ENCODE measurements around the gene RNF41. TPM values are rescaled to one million over a fixed set of nuclear protein-coding genes. Genes with fewer than 3 reads are reported as not detected.
"Not testable (repeated sequence)": the region's sequence is repeated elsewhere in the genome, so short reads cannot be mapped to it uniquely, and the experiment has no call there.

The RNF41 gene
- total and polyA plus RNA-seq, 4 donors, result 32.9 to 61.4 (median 45.1) TPM

DNA sequence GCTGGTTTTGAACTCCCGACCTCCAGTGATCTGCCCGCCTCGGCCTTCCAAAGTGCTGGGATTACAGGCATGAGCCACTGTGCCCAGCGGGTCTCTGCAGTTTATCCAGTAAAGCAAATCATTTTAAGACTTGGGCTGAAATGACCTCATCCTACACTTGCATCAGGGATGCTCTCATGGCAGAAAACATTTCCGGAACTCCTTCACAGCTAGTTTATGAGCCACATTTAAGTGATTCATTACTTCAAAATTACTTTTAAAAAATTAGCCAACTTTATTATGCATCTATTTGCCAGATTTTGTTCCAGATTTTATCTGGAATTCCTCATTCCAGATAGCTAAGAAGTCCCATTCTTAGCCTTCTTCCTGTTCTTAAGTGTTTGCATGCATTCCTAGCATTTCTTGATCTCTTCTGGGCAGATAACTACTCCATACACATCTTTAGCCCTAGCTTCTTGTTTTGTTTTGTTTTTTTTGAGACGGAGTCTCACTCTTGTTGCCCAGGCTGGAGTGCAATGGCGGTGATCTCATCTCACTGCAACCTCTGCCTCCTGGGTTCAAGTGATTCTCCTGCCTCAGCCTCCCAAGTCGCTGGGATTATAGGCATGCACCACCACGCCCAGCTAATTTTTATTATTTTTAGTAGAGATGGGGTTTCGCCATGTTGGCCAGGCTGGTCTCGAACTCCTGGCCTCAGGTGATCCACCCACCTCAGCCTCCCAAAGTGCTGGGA, 24.7 kb downstream of the RNF41 start:
- WGBS, 2 donors, result 34 to 35% methylated on average over 11 of the region's 11 CpGs
- H3K27ac ChIP-seq (ENCODE audit: low read depth in 1 of 2, low read length in 2 of 2), result peak overlapping the region in 1 of 2 donors; percentile 30
- H3K27me3 ChIP-seq (ENCODE audit: control insufficient read depth in 1 of 2, insufficient read depth in 2 of 2, low read length in 1 of 2); H3K4me3 ChIP-seq (ENCODE audit: low read length in 2 of 2); H3K36me3 ChIP-seq (ENCODE audit: control insufficient read depth in 1 of 2, insufficient read depth in 2 of 2, low read length in 1 of 2); intact Hi-C loops (cut with DNase I); H3K9me3 ChIP-seq (ENCODE audit: control insufficient read depth, low read length); H3K4me1 ChIP-seq (ENCODE audit: control insufficient read depth in 1 of 2, insufficient read depth in 2 of 2, low read length in 2 of 2): not testable (repeated sequence)
- DNase-seq, result peak in 1 of 2 donors; percentile 59
- ATAC-seq (ENCODE audit: low FRiP score), result peak; percentile 61

DNA sequence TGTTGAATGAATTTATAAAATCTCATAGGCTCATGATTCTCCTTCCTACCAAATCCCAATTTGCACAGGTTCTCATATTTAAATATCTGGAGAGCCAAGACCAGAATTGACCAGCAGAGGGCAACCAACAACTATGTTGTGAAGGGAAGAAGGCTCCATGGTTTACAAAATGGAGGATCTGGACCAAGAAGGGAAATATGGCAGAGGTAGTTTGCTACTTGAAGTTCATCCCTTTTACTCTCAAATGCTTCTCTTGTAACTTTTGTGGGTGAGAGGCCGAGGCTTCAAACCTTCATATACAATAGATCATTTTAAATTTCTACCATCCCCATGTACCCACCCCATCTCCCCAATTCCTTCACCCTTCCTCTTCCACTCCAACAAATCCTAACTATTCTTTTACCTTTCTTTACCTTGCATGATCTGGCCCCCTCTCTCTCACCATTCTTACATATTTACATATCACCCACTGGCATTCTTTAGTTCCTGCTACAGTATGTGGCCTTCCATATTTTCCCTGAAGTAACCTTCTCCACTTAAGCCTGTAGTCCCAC, 28.6 kb downstream of the RNF41 start:
- 33 to 48% methylated on average over 1 of the region's 1 CpG for WGBS, 2 donors
- H3K27me3 ChIP-seq (ENCODE audit: control insufficient read depth in 1 of 2, insufficient read depth in 2 of 2, low read length in 1 of 2), result no peaks in the 10 kb centered on the region
- no peaks in the 10 kb centered on the region for H3K36me3 ChIP-seq (ENCODE audit: control insufficient read depth in 1 of 2, insufficient read depth in 2 of 2, low read length in 1 of 2)
- no peaks in the 10 kb centered on the region for H3K4me1 ChIP-seq (ENCODE audit: control insufficient read depth in 1 of 2, insufficient read depth in 2 of 2, low read length in 2 of 2)
- no peak overlapping the region for H3K4me3 ChIP-seq (ENCODE audit: low read length in 2 of 2)
- peak in 1 of 2 donors; percentile 80 for DNase-seq
- peak; percentile 50 for ATAC-seq (ENCODE audit: low FRiP score)
- no peaks in the 10 kb centered on the region for H3K9me3 ChIP-seq (ENCODE audit: control insufficient read depth, low read length)
- H3K27ac ChIP-seq (ENCODE audit: low read depth in 1 of 2, low read length in 2 of 2), result no peak overlapping the region
- intact Hi-C loops (cut with DNase I), result loop anchor here (1.0 to 5.0 kb wide), 2 partner anchors 31 to 34 kb away; partner anchors contain the start of gene NABP2 (in 1 of the 2)

- no peak for DNase-seq
- no peak overlapping the region for H3K27ac ChIP-seq (ENCODE audit: low read depth in 1 of 2, low read length in 2 of 2)
- H3K4me1 ChIP-seq (ENCODE audit: control insufficient read depth in 1 of 2, insufficient read depth in 2 of 2, low read length in 2 of 2), result no peaks in the 10 kb centered on the region
- no peaks in the 10 kb centered on the region for H3K27me3 ChIP-seq (ENCODE audit: control insufficient read depth in 1 of 2, insufficient read depth in 2 of 2, low read length in 1 of 2)
- no peaks in the 10 kb centered on the region for H3K36me3 ChIP-seq (ENCODE audit: control insufficient read depth in 1 of 2, insufficient read depth in 2 of 2, low read length in 1 of 2)
- ATAC-seq (ENCODE audit: low FRiP score), result no peak
- H3K9me3 ChIP-seq (ENCODE audit: control insufficient read depth, low read length), result no peaks in the 10 kb centered on the region
- intact Hi-C loops (cut with DNase I), result loop anchor here in 1 of 2 donors (5.0 kb wide), 1 partner anchor 35 kb away; no protein-coding TSS in a partner anchor
- H3K4me3 ChIP-seq (ENCODE audit: low read length in 2 of 2), result no peak overlapping the region
These were observed 29.1 kb downstream of the RNF41 start for GRCh38 chr12:56192582-56192981.

- peak overlapping the region in 1 of 2 donors; percentile 33 for H3K4me3 ChIP-seq (ENCODE audit: low read length in 2 of 2)
- WGBS, 2 donors, result 15 to 21% methylated on average over 9 of the region's 9 CpGs
- H3K9me3 ChIP-seq (ENCODE audit: control insufficient read depth, low read length), result no peaks in the 10 kb centered on the region
- no peaks in the 10 kb centered on the region for H3K27me3 ChIP-seq (ENCODE audit: control insufficient read depth in 1 of 2, insufficient read depth in 2 of 2, low read length in 1 of 2)
- DNase-seq (no peak), ATAC-seq (ENCODE audit: low FRiP score) (no peak)
- peak overlapping the region in 1 of 2 donors; percentile 34 for H3K27ac ChIP-seq (ENCODE audit: low read depth in 1 of 2, low read length in 2 of 2)
- H3K4me1 ChIP-seq (ENCODE audit: control insufficient read depth in 1 of 2, insufficient read depth in 2 of 2, low read length in 2 of 2), result no peaks in the 10 kb centered on the region
- intact Hi-C loops (cut with DNase I), result loop anchor here (2.0 to 5.0 kb wide), 3 partner anchors 37 to 274 kb away; partner anchors contain the start of gene ANKRD52 (in 1 of the 2)
- peaks cover 0 to 1% of the 10 kb centered on the region in 2 donors for H3K36me3 ChIP-seq (ENCODE audit: control insufficient read depth in 1 of 2, insufficient read depth in 2 of 2, low read length in 1 of 2)
These were observed 31.0 kb downstream of the RNF41 start for GRCh38 chr12:56190695-56191155.

- WGBS, 2 donors, result 0 to 1% methylated on average over 42 of the region's 42 CpGs
- H3K36me3 ChIP-seq (ENCODE audit: control insufficient read depth in 1 of 2, insufficient read depth in 2 of 2, low read length in 1 of 2), result peaks cover 0 to 2% of the 10 kb centered on the region in 2 donors
- no peaks in the 10 kb centered on the region for H3K27me3 ChIP-seq (ENCODE audit: control insufficient read depth in 1 of 2, insufficient read depth in 2 of 2, low read length in 1 of 2)
- H3K4me3 ChIP-seq (ENCODE audit: low read length in 2 of 2), result peak overlapping the region; percentile 33 to 94
- H3K9me3 ChIP-seq (ENCODE audit: control insufficient read depth, low read length), result no peaks in the 10 kb centered on the region
- no peaks in the 10 kb centered on the region for H3K4me1 ChIP-seq (ENCODE audit: control insufficient read depth in 1 of 2, insufficient read depth in 2 of 2, low read length in 2 of 2)
- H3K27ac ChIP-seq (ENCODE audit: low read depth in 1 of 2, low read length in 2 of 2), result peak overlapping the region; percentile 62 to 99
- DNase-seq, result peak; percentile 82 to 94
- peak; percentile 84 for ATAC-seq (ENCODE audit: low FRiP score)
- intact Hi-C loops (cut with DNase I), result loop anchor here (1.0 to 5.0 kb wide), 7 partner anchors 29 to 275 kb away; partner anchors contain the start of genes ANKRD52 (in 1 of the 2) and ZC3H10 (in 1 of the 2)
These were observed 31.6 kb downstream of the RNF41 start for GRCh38 chr12:56189918-56190694.

- H3K9me3 ChIP-seq (ENCODE audit: control insufficient read depth, low read length), result no peaks in the 10 kb centered on the region
- peaks cover 3 to 4% of the 10 kb centered on the region in 2 donors for H3K36me3 ChIP-seq (ENCODE audit: control insufficient read depth in 1 of 2, insufficient read depth in 2 of 2, low read length in 1 of 2)
- DNase-seq (peak; percentile 94 to 96), ATAC-seq (ENCODE audit: low FRiP score) (peak; percentile 94)
- WGBS, 2 donors, result 1% methylated on average over 55 to 93 of the region's 93 CpGs
- H3K4me3 ChIP-seq (ENCODE audit: low read length in 2 of 2), result peak within 1 kb of the TSS; percentile 54 to 94
- peak within 1 kb of the TSS; percentile 62 to 99 for H3K27ac ChIP-seq (ENCODE audit: low read depth in 1 of 2, low read length in 2 of 2)
- intact Hi-C loops (cut with DNase I), result loop anchor here (1.0 to 2.0 kb wide), 4 partner anchors 29 to 71 kb away; partner anchors contain the start of gene ZC3H10 (in 1 of the 2)
- no peaks in the 10 kb centered on the region for H3K4me1 ChIP-seq (ENCODE audit: control insufficient read depth in 1 of 2, insufficient read depth in 2 of 2, low read length in 2 of 2)
- H3K27me3 ChIP-seq (ENCODE audit: control insufficient read depth in 1 of 2, insufficient read depth in 2 of 2, low read length in 1 of 2), result no peaks in the 10 kb centered on the region
These were observed 32.4 kb downstream of the RNF41 start, which contains the start of gene SMARCC2 for GRCh38 chr12:56189099-56189917. Gene SMARCC2, minus strand, starts transcription at chr12:56189483. Its CDS starts 22 bp downstream, at chr12:56189461.

GRCh38 chr12:56188778-56189098, 33.0 kb downstream of the RNF41 start:
- ATAC-seq (ENCODE audit: low FRiP score), result peak; percentile 3
- no peaks in the 10 kb centered on the region for H3K4me1 ChIP-seq (ENCODE audit: control insufficient read depth in 1 of 2, insufficient read depth in 2 of 2, low read length in 2 of 2)
- peak overlapping the region; percentile 54 to 94 for H3K4me3 ChIP-seq (ENCODE audit: low read length in 2 of 2)
- peaks cover 6 to 7% of the 10 kb centered on the region in 2 donors for H3K36me3 ChIP-seq (ENCODE audit: control insufficient read depth in 1 of 2, insufficient read depth in 2 of 2, low read length in 1 of 2)
- H3K27ac ChIP-seq (ENCODE audit: low read depth in 1 of 2, low read length in 2 of 2), result peak overlapping the region; percentile 1 to 76
- no peaks in the 10 kb centered on the region for H3K9me3 ChIP-seq (ENCODE audit: control insufficient read depth, low read length)
- no peaks in the 10 kb centered on the region for H3K27me3 ChIP-seq (ENCODE audit: control insufficient read depth in 1 of 2, insufficient read depth in 2 of 2, low read length in 1 of 2)
- 1% methylated on average over 17 of the region's 17 CpGs for WGBS, 2 donors
- DNase-seq, result no peak
- intact Hi-C loops (cut with DNase I), result loop anchor here (1.0 to 2.0 kb wide), 4 partner anchors 28 to 70 kb away; partner anchors contain the start of gene ZC3H10 (in 1 of the 2)
